B cell (primary cell): ENCODE measurements around the gene TRIM62. TPM values are rescaled to one million over a fixed set of nuclear protein-coding genes. Genes with fewer than 3 reads are reported as not detected.

Experiments
- ATAC-seq: fragments of 200-7000 bp; cut with Tn5 transposase; one replicate; pipeline ENCODE4 v1.10.0; 2021; ENCODE audit warnings: low read depth, mild to moderate bottlenecking, moderate number of reproducible peaks, moderate library complexity
- CTCF ChIA-PET: fragments of 350-600 bp; sonication (Branson Sonifier 250); formaldehyde crosslinking; loops from one replicate; lab custom pipeline; 2021; ENCODE audit warnings: antibody characterized with exemption, inconsistent platforms; lab: Charles Lee
- POLR2A ChIA-PET: fragments of 350-600 bp; sonication (Branson Sonifier 250); formaldehyde crosslinking; loops from one replicate; lab custom pipeline; 2021; ENCODE audit warnings: antibody characterized with exemption; lab: Charles Lee
- DNase-seq: peaks from one replicate; pipeline ENCODE4 v3.0.0; 2013
- H2AFZ ChIP-seq: 2 replicates; pipeline ENCODE4 v1.6.1; 2012; ENCODE audit warnings: mild to moderate bottlenecking, low read depth, low read length; ENCODE audit not compliant: insufficient read depth, poor library complexity, severe bottlenecking
- H3K27ac ChIP-seq, 2 donors: 1 replicate in 1 of 2; 2 replicates in 1 of 2; pipeline ENCODE4 v1.5.1; 2012 to 2013; ENCODE audit warnings: low read length in 2 of 2, mild to moderate bottlenecking in 2 of 2, moderate library complexity in 1 of 2
- H3K27me3 ChIP-seq, 4 experiments: fragments of 200-600 bp in 1 of 4; sonication (generic) in 1 of 4; replicated peaks in 1 of 4; 1 replicate in 2 of 4; 2 replicates in 2 of 4; pipeline versions ENCODE4 v1.6.1 to v1.7.0; 2013 to 2016; ENCODE audit warnings: low read length in 3 of 4, mild to moderate bottlenecking in 2 of 4, mixed read lengths in 1 of 4, moderate library complexity in 1 of 4; ENCODE audit not compliant: insufficient read depth in 4 of 4, control insufficient read depth in 3 of 4; ENCODE audit errors: control extremely low read depth in 1 of 4
- H3K36me3 ChIP-seq, 2 experiments: replicated peaks in 1 of 2; 1 replicate in 1 of 2; 2 replicates in 1 of 2; pipeline versions ENCODE4 v1.6.1 to v1.7.1; 2013; ENCODE audit warnings: low read length in 1 of 2; ENCODE audit not compliant: insufficient read depth in 2 of 2, control insufficient read depth in 1 of 2; ENCODE audit errors: control extremely low read depth in 1 of 2, extremely low read depth in 1 of 2
- H3K4me1 ChIP-seq, 2 donors: fragments of 200-600 bp in 1 of 2; sonication (generic) in 1 of 2; 1 replicate in 1 of 2; 2 replicates in 1 of 2; pipeline versions ENCODE4 v1.5.1 to v1.6.1; 2013 to 2017; ENCODE audit warnings: low read length in 2 of 2; ENCODE audit not compliant: control insufficient read depth in 2 of 2, insufficient read depth in 2 of 2
- H3K4me2 ChIP-seq: replicated peaks from 2 replicates; pipeline ENCODE3; 2012; ENCODE audit warnings: mild to moderate bottlenecking, low read depth, low read length; ENCODE audit not compliant: poor library complexity, severe bottlenecking
- H3K4me3 ChIP-seq, 5 experiments: fragments of 200-600 bp in 1 of 5; sonication (generic) in 1 of 5; 1 replicate in 3 of 5; 2 replicates in 2 of 5; pipeline versions ENCODE4 v1.5.1 to v1.7.0; 2011 to 2016; ENCODE audit warnings: low read length in 4 of 5, mild to moderate bottlenecking in 4 of 5, low read depth in 2 of 5, control low read depth in 1 of 5, moderate library complexity in 1 of 5; ENCODE audit not compliant: insufficient read depth in 1 of 5; ENCODE audit errors: control extremely low read depth in 1 of 5, extremely low read depth in 1 of 5
- H3K79me2 ChIP-seq: fragments of 200-600 bp; sonication (generic); one replicate; pipeline ENCODE4 v1.6.0; 2016; ENCODE audit warnings: low read length; ENCODE audit not compliant: control insufficient read depth, insufficient read depth
- H3K9ac ChIP-seq: fragments of 200-600 bp; sonication (generic); 2 replicates; pipeline ENCODE4 v1.6.1; 2017; ENCODE audit warnings: mild to moderate bottlenecking, low read length, moderate library complexity
- H3K9me3 ChIP-seq, 3 donors: one replicate each; pipeline versions ENCODE4 v1.6.1 to v1.7.1; 2013; ENCODE audit warnings: low read length in 2 of 3; ENCODE audit not compliant: control insufficient read depth in 2 of 3, insufficient read depth in 1 of 3; ENCODE audit errors: control extremely low read depth in 1 of 3
- H4K20me1 ChIP-seq: 2 replicates; pipeline ENCODE4 v1.6.0; 2012; ENCODE audit warnings: mild to moderate bottlenecking, low read length; ENCODE audit not compliant: insufficient read depth, control insufficient read depth, poor library complexity, severe bottlenecking
- H3K27ac Mint-ChIP-seq: one replicate; pipeline ENCODE4 v1.8.0; 2021; ENCODE audit warnings: mixed read lengths
- H3K27me3 Mint-ChIP-seq: one replicate; pipeline ENCODE4 v1.8.0; 2021; ENCODE audit warnings: mixed read lengths
- H3K4me1 Mint-ChIP-seq: one replicate; pipeline ENCODE4 v1.8.0; 2021; ENCODE audit warnings: mixed read lengths
- H3K4me3 Mint-ChIP-seq: one replicate; pipeline ENCODE4 v1.8.0; 2021; ENCODE audit warnings: mixed read lengths
- H3K9me3 Mint-ChIP-seq: one replicate; pipeline ENCODE4 v1.8.0; 2022; ENCODE audit warnings: mixed read lengths; ENCODE audit not compliant: insufficient read depth
- CTCF ChIP-seq: fragments of 200-600 bp; IDR thresholded peaks from one replicate; pipeline ENCODE4 v1.8.0; 2022; ENCODE audit warnings: antibody characterized with exemption, mild to moderate bottlenecking
- EZH2 ChIP-seq: IDR thresholded peaks from 2 replicates; pipeline ENCODE4 v1.6.1; 2012; ENCODE audit warnings: borderline replicate concordance, low read depth, mild to moderate bottlenecking, moderate library complexity, low read length; ENCODE audit not compliant: insufficient read depth, poor library complexity, severe bottlenecking
- WGBS: methylation state at CpG from one replicate; pipeline ENCODE4 v1.1.5; 2013; ENCODE audit warnings: missing lambda C conversion rate; ENCODE audit not compliant: insufficient coverage; 5-methylcytosine and 5-hydroxymethylcytosine counted together
- intact Hi-C: fragments of 100-400 bp; cut with micrococcal nuclease; formaldehyde crosslinking; loops from one replicate; pipeline ENCODE4 v1.10.0; 2022
- polyA plus RNA-seq: library from polyadenylated mRNA; depleted of rRNA; stranded (reverse); fragments of >200 nt; gene quantifications from 2 replicates; pipeline ENCODE4 v1.2.3, GENCODE V29; 2012
- total RNA-seq, 2 donors: library from RNA; stranded (reverse); fragments of 120-200 nt in 1 of 2; gene quantifications; 1 replicate in 1 of 2; 2 replicates in 1 of 2; pipeline versions ENCODE4 v1.2.3 to v1.2.4, GENCODE V29; 2013 to 2022

The TRIM62 gene
- total and polyA plus RNA-seq, 2 donors (not counting 1 experiment from before 2014, with no cell fraction given), result 10.7 to 24.1 TPM

GRCh38 chr1:33190701-33191100 is 8.9 kb upstream of the TRIM62 start:
- intact Hi-C loops, result no loop called here
- Histone ChIP-seq H3K9me3 (peaks cover 0 to 1% (median 0%) of the 10 kb centered on the region in 3 donors), H3K4me3 (no peak overlapping the region), H3K9ac (no peak overlapping the region), H3K79me2 (no peaks in the 10 kb centered on the region), H3K4me1 (no peaks in the 10 kb centered on the region), H2AFZ (no peak overlapping the region), H3K27ac (no peak overlapping the region), H3K4me2 (no peak overlapping the region), H3K27me3 (peaks cover 0 to 11% (median 8%) of the 10 kb centered on the region in 4 experiments), H3K36me3 (no peaks in the 10 kb centered on the region), H4K20me1 (no peaks in the 10 kb centered on the region)
- no peak overlapping the region for H3K4me3 Mint-ChIP-seq
- ChIA-PET POLR2A (no interaction called here), CTCF (no interaction called here)
- ATAC-seq (no peak), DNase-seq (no peak)
- peaks cover 63% of the 10 kb centered on the region for H3K27me3 Mint-ChIP-seq
- peaks cover 4% of the 10 kb centered on the region for H3K9me3 Mint-ChIP-seq
- H3K27ac Mint-ChIP-seq, result no peak overlapping the region
- peaks cover 2% of the 10 kb centered on the region for H3K4me1 Mint-ChIP-seq
- no peak for TF ChIP-seq CTCF
- no peak for TF ChIP-seq EZH2
- 46% methylated on average over 2 of the region's 2 CpGs for WGBS

- 96% methylated on average over 3 of the region's 6 CpGs for WGBS
- Histone ChIP-seq H3K27ac (no peak overlapping the region), H3K79me2 (no peaks in the 10 kb centered on the region), H3K4me3 (no peak overlapping the region), H3K4me2 (no peak overlapping the region), H3K27me3 (peaks cover 0 to 17% (median 15%) of the 10 kb centered on the region in 4 experiments), H3K36me3 (no peaks in the 10 kb centered on the region), H3K9me3 (peaks cover 0 to 1% (median 0%) of the 10 kb centered on the region in 3 donors), H2AFZ (no peak overlapping the region), H4K20me1 (no peaks in the 10 kb centered on the region), H3K4me1 (no peaks in the 10 kb centered on the region), H3K9ac (no peak overlapping the region)
- no peak for ATAC-seq
- CTCF ChIA-PET, result no interaction called here
- POLR2A ChIA-PET, result no interaction called here
- TF ChIP-seq CTCF (no peak), EZH2 (no peak)
- no peak for DNase-seq
- no peak overlapping the region for H3K27ac Mint-ChIP-seq
- H3K4me1 Mint-ChIP-seq, result peaks cover 2% of the 10 kb centered on the region
- H3K4me3 Mint-ChIP-seq, result no peak overlapping the region
- H3K9me3 Mint-ChIP-seq, result peaks cover 4% of the 10 kb centered on the region
- H3K27me3 Mint-ChIP-seq, result peaks cover 58% of the 10 kb centered on the region
- intact Hi-C loops, result no loop called here
Measured at GRCh38 chr1:33188572-33189275, 6.9 kb upstream of the TRIM62 start.
